Fibroblast of skin of right quadriceps (primary cell): Measurements from ENCODE around the gene SLC24A2.
"Not testable (repeated sequence)": the region's sequence is repeated elsewhere in the genome, so short reads cannot be mapped to it uniquely, and the experiment has no call there.

Source experiments
- DNase-seq: peaks from one replicate; pipeline ENCODE4 v3.0.0-alpha.2; 2013

The SLC24A2 gene

GRCh38 chr9:19788614-19789271 is at the start of gene SLC24A2:
Gene SLC24A2 (minus strand): TSS chr9:19789037.
- DNase-seq: no peak

DNA sequence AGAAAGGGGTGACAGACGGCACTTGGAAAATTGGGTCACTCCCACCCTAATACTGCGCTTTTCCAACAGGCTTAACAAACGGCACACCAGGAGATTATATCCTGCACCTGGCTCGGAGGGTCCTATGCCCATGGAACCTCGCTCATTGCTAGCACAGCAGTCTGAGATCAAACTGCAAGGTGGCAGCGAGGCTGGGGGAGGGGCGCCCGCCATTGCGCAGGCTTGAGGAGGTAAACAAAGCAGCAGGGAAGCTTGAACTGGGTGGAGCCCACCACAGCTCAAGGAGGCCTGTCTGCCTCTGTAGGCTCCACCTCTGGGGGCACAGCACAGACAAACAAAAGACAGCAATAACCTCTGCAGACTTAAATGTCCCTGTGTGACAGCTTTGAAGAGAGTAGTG is 44.5 kb upstream of the SLC24A2 start:
- not testable (repeated sequence) for DNase-seq

- no peak for DNase-seq
Measured at GRCh38 chr9:19830796-19831195, 42.0 kb upstream of the SLC24A2 start.

DNA sequence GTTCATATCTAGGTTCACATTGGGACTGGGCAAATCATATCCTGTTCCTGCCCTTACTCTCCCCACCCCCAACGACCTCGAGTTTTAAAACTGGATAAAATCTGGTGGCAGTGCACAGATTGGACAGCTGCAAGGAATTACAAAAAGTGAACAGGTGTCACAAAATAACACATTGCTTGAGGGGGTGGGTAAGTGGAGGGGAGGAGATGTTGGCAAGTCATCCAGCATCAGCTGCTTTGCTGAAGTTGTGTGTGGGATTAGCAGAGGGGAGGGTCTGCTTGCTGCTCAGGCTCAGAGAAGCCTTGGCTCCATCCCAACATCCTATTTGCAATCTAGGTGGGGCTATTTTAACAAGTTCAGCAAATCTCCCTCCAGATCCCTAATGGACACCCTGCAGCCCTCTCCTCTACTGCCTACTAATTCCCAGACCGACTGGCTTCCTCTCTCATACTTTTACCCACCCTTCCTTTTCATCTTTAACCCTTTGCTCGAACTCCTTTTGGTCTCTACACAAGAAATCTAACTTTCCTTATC is 39.8 kb upstream of the SLC24A2 start:
- DNase-seq: no peak

DNA sequence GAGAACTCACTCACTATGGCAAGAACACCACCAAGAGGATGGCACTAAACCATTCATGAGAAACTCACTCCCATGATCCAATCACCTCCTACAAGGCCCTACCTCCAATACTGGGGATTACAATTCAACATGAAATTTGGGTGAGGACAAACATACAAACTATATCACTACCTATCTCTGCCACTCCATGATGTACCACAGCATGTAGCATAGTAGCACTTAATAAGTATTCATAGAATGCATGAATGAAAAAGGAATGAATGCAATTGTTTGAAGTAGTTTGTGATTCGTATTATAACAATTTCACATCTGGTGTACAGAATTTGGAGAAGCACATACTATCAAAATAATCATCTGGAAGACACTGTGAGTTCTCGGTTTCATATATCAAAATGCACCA is 27.9 kb upstream of the SLC24A2 start:
- DNase-seq: no peak

DNA sequence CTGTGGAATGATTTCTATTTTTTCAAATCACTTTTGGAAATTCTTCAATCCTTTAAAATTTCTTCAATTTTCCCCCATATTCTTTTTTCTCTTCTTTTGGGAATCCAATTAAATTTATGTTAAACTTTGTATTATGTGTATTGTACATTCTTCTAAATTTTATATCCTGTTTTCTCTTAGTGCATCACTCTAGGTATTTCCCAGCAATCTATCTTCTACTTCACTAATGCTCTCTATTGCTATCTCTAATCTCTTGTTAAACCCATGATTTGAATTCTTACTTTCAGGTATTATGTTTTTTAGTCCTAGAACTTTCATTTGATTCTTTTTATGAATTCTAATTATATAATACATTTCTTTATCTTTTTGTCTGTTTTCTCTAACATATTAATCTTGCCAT is 23.4 kb upstream of the SLC24A2 start:
- DNase-seq: no peak

DNA sequence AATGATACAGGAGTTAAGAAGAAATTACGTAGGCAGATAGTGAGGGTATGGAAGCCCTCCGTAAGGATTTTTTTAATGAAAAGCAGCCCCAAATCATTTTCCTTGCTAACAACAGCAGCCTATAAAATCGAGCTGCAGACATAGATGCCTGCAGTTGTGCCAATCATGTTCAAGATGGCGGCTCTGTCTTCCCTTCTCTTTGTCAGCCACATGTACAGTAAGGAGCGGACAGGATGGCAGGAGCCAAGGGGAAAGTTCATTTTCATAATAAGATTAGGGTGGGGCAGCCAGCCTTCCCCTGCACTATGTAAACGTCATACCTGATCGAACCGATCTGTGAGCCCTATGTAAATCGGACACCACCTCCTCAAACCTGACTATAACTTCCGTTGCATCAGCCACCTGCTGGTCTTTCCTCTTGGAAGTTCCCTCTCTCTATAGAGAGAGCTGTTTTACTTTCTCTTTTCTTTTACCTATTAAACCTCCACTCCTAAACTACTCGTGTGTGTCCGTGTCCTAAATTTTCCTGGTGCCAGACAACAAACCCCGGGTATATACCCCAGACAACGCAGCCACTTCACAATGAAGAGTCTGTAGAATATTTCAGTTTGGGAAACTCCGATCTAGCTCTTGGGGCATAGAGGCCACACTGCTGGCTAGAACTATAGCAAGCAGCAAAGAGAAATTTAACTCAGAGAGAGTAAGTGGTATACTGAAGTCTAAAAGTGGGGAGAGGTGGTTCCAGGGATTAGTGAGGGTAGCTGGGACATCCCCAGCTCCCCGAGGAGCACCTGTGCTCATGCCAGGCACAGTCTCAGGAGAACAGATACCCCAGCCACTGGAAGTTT is 20.8 kb upstream of the SLC24A2 start:
- no peak for DNase-seq

GRCh38 chr9:19807182-19807892 is 18.5 kb upstream of the SLC24A2 start:
- DNase-seq: no peak

GRCh38 chr9:19804431-19804830 is 15.6 kb upstream of the SLC24A2 start:
- DNase-seq: no peak

- no peak for DNase-seq
Measured at GRCh38 chr9:19800884-19801283, 12.0 kb upstream of the SLC24A2 start.

- no peak for DNase-seq
Measured at GRCh38 chr9:19799784-19800183, 10.9 kb upstream of the SLC24A2 start.

- DNase-seq: no peak
Measured at GRCh38 chr9:19788152-19788551, 685 bp downstream of the SLC24A2 start.

GRCh38 chr9:19787672-19788071 is 1.2 kb downstream of the SLC24A2 start:
- DNase-seq: no peak

- DNase-seq: no peak
Measured at GRCh38 chr9:19785230-19785629, 3.6 kb downstream of the SLC24A2 start.

GRCh38 chr9:19784136-19784535 is 4.7 kb downstream of the SLC24A2 start:
- no peak for DNase-seq

DNA sequence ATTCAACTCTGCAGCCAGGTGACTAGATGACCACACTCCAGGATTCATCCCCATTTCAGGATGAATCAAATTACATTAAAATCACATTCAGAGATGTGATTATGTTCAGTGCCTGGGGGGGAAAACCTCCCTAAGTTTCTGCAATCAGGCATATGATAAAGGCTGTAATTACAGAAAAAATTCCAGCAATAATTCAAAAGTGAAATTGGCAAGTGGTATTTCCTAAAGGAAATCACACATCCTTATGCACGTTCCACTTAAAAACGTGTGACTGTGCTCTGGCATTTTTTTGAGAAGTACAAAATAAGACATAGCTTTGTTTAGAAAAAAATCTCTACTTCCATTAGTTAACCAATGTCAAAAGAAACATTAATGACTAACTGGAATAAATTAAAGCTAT is 5.3 kb downstream of the SLC24A2 start:
- DNase-seq: no peak

DNA sequence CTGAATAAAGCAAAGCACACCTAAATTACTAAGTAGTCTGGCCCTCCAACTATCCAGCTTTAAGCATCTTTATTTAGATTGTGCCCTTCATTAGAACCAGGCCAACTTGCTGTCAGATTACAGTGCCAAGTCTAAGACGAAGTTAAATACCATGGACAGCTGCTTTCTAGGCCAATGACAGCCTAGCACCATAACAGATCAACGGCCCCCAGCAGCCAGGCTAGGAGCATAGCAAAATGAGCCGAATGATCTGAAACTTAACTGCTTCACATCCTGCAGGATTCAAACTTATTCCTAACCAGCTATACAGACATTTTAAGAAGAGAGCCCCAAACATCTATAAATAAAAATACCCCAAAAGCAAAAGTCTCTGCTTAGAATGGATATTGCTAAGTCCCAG is 6.8 kb downstream of the SLC24A2 start:
- DNase-seq: no peak

- no peak for DNase-seq
Measured at GRCh38 chr9:19781240-19781639, 7.6 kb downstream of the SLC24A2 start.

- no peak for DNase-seq
Measured at GRCh38 chr9:19771446-19771845, 17.4 kb downstream of the SLC24A2 start.

DNA sequence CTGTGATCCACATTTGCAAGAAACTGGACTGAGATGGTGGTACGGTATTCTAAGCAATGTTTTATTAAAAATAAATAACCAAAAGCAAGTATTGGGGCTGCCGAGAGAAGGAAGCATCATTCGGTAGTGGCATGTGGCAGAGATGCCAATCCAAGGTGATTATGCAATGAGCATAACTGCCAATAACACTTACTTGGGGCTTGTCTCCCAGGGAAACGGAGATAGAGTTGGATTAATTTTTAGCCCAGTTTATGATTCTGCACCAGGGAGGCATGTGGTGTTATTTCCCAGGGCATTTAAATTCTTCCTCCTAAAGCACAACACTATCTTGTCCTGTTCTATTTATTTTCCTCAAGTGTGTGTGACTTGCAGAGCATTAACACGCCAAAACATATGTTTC is 17.9 kb downstream of the SLC24A2 start:
- no peak for DNase-seq

DNA sequence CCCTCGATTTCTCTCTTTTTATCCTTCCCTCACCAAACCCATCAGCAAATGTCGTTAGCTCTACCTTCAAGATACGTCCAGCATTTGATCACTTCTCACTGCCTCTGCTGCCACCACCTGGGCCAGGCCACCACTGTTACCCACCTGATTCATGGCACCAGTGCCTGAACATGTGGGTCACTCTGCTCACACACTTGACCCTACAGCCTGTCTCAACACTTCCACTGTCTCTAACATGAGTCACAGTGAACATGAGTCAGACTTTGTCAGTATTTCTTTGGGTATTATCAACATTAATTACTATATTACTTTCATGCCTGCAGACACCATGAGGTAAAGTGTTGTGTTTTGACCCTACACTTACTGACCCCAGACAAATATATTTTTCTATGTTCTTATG is 19.6 kb downstream of the SLC24A2 start:
- no peak for DNase-seq

DNA sequence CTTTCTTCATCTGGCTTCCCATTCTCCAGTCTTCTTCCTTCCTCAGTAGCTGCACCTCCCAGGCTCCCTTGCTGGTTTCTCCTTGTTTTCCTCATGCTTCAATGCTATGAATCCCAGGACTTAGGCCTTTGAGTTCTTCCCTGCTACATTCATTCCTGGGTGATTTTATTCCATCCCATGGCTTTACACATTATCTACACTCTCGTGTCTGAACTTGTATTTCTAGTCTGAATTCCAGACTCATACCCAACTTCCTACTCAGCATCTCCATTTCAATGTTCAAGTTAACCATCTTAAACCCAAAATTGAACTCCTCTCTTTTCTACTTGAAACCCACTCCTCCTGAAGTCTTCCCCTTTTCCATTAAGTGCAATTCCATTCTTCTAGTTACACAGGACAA is 20.0 kb downstream of the SLC24A2 start:
- no peak for DNase-seq

- DNase-seq: no peak
Measured at GRCh38 chr9:19759066-19759465, 29.8 kb downstream of the SLC24A2 start.

- DNase-seq: no peak
Measured at GRCh38 chr9:19757745-19758144, 31.1 kb downstream of the SLC24A2 start.
